ENCODE data around the gene CARS1.
"Not testable (repeated sequence)": the region's sequence is repeated elsewhere in the genome, so short reads cannot be mapped to it uniquely, and the experiment has no call there.

- TF ChIP-seq FOXM1 (IDR thresholded peaks at IDR 0.05; ENCODE audit: borderline replicate concordance); ELF4 (IDR thresholded peaks at IDR 0.05): not testable (repeated sequence)
Measured at GRCh38 chr11:3066308-3066707, 9.1 kb upstream of the CARS1 start.
